Right ventricle myocardium superior (tissue), 1 donor: Measurements from ENCODE around the gene IER3. TPM values are rescaled to one million over a fixed set of nuclear protein-coding genes. Genes with fewer than 3 reads are reported as not detected.
"Not testable (repeated sequence)": the region's sequence is repeated elsewhere in the genome, so short reads cannot be mapped to it uniquely, and the experiment has no call there.

Source experiments
- ATAC-seq: fragments of 200-7000 bp; cut with Tn5 transposase; one replicate; pipeline ENCODE4 v1.9.1; 2020; ENCODE audit warnings: mild to moderate bottlenecking; ENCODE audit not compliant: poor library complexity
- DNase-seq: peaks from one replicate; pipeline ENCODE4 v3.0.0-alpha.2; 2020
- intact Hi-C: fragments of 100-400 bp; cut with DNase I; formaldehyde crosslinking; loops from one replicate; pipeline ENCODE4 v1.11.2; 2022
- total RNA-seq: library from RNA; stranded (reverse); fragmentation: NEBNext Ultra II Directional; extraction: Animal tissue kit (Norgen Biotek cat#: 25700); gene quantifications from one replicate; pipeline ENCODE4 v1.2.1, GENCODE V29; 2021
- donor health status: DM: no; HTN: yes; CAD: no; lungs with severe emphysema.

IER3 gene
- total RNA-seq, 1 donor from 2014 or later, result 11.4 TPM

DNA sequence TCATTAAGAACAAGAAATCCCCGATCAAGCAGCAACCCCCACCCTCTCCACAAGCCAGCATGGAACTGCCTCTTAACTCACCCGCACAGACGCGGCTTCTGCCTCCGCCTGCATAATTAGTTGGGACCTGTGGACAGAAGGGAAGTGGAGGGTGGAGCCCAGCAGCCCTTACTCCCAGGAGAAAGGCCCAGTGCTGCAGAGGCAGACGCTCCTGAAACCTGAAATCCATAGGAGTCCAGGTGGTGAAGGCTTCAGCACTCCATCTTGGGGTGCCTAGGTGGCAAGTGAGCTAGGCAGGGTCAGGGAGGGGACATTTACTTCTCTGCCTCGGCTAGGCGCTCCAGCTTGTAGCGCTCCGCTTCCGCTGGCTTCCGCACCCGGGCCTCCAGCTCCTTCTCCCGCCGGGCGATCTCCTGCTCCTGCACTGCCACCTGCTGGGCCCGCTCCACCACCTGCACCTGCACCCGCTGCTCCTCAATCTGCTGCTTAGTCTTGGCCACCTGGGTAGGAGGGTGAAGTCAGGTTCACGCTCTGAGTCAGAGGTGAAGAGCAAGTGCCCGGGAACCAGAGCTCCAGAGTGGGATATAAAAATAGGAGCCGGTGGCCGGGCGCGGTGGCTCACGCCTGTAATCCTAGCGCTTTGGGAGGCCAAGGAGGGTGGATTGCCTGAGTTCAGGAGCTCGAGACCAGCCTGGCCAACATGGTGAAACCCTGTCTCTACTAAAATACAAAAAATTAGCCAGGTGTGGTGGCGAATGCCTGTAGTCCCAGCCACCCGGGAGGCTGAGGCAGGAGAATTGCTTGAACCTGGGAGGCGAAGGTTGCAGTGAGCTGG is 13.5 kb downstream of the IER3 start:
- ATAC-seq, result peak; percentile 79
- intact Hi-C loops, result no loop called here
- DNase-seq, result peak; percentile 74

DNA sequence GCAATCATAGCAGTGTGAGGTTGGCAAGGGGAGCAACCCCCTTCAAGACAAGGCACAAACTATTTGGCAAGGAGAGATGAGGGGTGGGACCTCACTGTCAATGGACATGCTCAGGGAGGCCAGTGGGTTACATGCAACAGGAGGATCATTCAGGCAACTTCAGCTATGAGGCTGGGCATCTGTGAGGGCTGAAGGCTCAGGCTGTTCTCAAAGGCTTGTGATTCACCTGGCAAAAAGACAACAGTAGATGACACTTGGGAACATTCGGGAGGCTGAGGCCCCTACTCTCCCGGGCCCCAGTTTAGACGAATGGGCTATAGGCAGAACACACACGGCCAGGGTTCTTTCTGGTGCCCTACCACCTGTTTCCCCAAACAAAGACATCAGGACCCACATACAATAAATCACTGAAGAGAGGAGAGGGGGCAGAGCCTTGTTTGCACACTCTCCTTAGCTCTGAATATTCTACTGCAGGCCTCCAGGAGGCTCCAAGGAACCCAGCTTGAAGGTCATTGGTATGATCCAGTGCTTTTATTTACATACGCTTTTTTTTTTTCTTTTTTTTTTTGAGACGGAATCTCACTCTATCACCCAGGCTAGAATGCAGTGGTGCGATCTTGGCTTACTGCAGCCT is 16.3 kb downstream of the IER3 start:
- intact Hi-C loops, result no loop called here
- no peak for ATAC-seq
- no peak for DNase-seq

DNA sequence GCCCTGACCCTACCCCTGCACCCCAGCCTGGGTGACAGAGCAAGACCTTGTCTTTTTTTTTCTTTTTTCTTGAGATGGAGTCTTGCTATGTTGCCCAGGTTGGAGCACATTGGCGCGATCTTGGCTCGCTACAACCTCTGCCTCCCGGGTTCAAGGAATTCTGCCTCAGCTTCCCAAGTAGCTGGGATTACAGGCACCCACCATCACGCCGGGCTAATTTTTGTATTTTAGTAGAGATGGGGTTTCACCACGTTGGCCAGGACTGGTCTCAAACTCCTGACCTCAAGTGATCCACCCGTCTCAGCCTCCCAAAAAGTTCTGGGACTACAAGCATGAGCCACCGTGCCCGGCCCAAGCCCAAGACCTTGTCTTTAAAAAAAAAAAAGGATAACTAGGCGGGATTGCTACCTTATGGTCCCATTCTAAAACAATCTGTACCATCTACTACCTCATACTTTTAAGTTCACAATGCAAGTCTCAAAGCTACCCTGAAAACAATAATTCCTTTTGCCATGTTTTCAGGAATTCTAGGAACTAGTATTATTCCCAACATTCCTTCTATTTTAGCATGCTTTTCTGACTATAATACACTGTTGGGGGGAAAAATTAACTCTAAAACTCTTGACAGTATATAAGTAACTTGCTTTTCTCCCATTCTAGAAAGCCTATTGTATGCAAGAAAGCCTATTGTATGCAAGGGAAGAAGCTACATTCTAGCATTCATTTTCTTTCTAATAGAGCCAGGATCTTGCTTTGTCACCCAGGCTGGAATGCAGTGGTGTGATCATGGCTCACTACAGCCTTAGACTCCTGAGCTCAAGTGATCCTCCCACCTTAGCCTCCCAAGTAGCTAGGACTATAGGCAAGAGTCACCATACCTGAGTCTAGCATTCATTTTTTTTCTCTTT is 17.6 kb downstream of the IER3 start:
- intact Hi-C loops, result no loop called here
- ATAC-seq, result no peak
- no peak for DNase-seq

DNA sequence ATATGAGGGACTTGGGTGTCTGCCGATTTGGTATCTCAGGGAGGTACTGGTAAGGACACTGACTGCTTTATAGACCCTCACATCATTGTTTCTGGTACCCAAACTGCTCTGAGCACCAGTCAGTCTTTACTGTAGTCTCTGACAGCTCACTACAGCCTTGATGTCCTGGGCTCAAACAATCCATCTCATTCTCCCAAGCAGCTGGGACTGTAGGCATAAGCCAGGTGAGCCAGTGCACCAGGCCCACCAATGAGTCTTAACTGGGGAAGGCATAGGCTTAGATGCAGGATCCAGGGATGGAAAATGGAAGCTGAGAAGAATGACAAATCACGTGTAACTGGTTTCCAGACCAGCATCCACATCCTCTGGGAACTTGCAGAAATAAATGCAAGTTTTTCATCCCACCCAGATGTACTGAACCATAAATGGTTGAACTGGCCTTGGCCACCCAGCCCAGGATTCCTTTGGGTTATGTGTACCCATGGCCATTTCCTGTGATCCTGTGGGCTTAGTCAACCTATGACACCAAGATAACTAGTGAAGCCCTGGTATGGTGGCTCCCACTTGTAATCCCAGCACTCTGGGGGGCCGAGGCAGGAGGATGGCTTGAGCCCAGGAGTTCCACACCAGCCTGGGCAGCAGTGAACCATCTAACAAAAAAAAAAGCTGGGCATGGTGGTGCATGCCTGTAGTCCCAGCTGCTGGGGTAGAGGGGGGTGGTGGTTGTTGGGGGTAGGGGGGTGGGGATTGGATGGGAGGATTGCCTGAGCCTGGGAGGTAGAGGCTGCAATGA is 18.4 kb downstream of the IER3 start:
- no peak for DNase-seq
- ATAC-seq, result no peak
- intact Hi-C loops, result no loop called here

DNA sequence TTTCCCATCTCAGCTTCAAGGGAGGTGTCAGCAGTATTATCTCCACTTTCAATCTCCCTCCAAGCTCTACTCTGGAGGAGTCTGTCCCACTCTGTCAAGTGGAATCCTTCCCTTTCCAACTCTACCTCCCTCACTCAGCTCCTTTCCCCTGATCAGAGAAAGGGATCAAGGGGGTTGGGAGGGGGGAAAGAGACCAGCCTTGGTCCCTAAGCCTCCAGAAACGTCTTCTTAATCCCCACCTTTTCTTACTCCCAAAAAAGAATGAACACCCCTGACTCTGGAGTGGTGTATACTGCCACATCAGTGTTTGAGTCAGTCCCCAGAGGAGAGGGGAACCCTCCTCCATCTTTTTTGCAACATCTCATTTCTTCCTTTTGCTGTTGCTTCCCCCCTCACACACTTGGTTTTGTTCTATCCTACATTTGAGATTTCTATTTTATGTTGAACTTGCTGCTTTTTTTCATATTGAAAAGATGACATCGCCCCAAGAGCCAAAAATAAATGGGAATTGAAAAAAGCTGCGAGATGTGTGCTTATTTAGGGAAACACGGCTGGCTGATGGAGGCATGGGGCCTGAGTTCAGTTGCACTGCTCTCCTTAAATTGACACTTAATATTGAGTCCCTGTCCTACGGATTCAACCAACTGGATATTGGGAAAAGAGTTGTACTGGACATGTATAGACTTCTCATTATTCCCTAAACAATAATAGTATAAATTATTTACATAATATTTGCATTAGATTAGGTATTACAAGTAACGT is 19.3 kb downstream of the IER3 start:
- DNase-seq (no peak), ATAC-seq (no peak)
- intact Hi-C loops, result no loop called here

DNA sequence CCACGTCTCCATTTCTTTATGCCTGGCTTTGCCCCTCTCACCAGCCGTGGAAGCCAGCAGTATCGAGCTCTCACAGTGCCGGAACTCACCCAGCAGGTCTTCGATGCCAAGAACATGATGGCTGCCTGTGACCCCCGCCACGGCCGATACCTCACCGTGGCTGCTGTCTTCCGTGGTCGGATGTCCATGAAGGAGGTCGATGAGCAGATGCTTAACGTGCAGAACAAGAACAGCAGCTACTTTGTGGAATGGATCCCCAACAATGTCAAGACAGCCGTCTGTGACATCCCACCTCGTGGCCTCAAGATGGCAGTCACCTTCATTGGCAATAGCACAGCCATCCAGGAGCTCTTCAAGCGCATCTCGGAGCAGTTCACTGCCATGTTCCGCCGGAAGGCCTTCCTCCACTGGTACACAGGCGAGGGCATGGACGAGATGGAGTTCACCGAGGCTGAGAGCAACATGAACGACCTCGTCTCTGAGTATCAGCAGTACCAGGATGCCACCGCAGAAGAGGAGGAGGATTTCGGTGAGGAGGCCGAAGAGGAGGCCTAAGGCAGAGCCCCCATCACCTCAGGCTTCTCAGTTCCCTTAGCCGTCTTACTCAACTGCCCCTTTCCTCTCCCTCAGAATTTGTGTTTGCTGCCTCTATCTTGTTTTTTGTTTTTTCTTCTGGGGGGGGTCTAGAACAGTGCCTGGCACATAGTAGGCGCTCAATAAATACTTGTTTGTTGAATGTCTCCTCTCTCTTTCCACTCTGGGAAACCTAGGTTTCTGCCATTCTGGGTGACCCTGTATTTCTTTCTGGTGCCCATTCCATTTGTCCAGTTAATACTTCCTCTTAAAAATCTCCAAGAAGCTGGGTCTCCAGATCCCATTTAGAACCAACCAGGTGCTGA is 20.3 kb downstream of the IER3 start:
- not testable (repeated sequence) for ATAC-seq, DNase-seq
- intact Hi-C loops, result loop anchor here (2.0 kb wide), 1 partner anchor 45 kb away; no protein-coding TSS in a partner anchor

DNA sequence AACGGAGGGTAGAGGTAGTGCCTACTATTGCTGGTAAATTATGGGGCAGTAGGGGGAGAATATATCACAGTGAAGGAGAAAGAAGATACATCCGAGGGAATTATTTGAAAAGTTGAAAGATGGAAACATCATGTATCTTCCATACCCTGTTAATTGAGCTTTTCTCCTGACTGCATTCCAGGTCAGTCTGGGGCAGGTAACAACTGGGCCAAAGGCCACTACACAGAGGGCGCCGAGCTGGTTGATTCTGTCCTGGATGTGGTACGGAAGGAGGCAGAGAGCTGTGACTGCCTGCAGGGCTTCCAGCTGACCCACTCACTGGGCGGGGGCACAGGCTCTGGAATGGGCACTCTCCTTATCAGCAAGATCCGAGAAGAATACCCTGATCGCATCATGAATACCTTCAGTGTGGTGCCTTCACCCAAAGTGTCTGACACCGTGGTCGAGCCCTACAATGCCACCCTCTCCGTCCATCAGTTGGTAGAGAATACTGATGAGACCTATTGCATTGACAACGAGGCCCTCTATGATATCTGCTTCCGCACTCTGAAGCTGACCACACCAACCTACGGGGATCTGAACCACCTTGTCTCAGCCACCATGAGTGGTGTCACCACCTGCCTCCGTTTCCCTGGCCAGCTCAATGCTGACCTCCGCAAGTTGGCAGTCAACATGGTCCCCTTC is 21.0 kb downstream of the IER3 start:
- ATAC-seq, DNase-seq: not testable (repeated sequence)
- intact Hi-C loops, result loop anchor here (2.0 kb wide), 1 partner anchor 44 kb away; no protein-coding TSS in a partner anchor

DNA sequence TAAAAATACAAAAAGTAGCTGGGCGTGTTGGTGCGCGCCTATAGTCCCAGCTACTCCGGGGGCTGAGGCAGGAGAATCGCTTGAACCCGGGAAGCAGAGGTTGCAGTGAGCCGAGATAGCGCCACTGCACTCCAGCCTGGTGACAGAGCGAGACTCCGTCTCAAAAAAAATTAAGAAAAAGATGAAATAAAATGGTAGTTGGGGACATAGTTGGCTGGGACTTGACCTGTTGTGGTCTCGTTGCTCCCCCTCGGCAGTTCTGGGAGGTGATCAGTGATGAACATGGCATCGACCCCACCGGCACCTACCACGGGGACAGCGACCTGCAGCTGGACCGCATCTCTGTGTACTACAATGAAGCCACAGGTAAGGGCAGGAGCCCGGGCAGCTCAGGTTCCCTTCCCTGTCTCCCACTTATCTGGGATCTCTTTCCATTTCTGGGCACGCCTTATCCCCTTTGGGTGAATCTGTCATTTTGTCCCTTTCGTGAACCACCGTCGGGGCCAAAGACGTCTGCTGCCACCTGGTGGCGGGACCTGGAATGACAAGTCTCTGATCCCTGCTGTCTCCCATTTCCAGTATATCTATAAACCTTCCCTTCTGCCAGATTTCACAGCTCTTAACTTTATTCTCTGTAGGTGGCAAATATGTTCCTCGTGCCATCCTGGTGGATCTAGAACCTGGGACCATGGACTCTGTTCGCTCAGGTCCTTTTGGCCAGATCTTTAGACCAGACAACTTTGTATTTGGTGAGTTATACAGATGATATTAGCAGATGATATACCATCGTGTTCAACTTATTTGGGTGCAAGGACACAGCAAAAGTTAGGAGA is 21.9 kb downstream of the IER3 start:
- peak; percentile 4 for ATAC-seq
- DNase-seq, result peak; percentile 90
- intact Hi-C loops, result loop anchor here (2.0 kb wide), 1 partner anchor 44 kb away; no protein-coding TSS in a partner anchor

DNA sequence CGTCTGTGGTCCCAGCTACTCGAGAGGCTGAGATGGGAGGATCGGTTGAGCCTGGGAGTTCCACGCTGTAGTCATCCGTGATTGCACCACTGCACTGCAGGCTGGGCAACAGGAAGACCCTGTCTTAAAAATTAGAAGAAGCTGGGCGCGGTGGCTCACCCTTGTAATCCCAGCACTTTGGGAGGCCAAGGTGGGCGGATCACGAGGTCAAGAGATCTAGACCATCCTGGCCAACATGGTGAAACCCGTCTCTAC is 22.4 kb downstream of the IER3 start:
- DNase-seq, result peak; percentile 55
- intact Hi-C loops, result loop anchor here (2.0 kb wide), 1 partner anchor 43 kb away; no protein-coding TSS in a partner anchor

DNA sequence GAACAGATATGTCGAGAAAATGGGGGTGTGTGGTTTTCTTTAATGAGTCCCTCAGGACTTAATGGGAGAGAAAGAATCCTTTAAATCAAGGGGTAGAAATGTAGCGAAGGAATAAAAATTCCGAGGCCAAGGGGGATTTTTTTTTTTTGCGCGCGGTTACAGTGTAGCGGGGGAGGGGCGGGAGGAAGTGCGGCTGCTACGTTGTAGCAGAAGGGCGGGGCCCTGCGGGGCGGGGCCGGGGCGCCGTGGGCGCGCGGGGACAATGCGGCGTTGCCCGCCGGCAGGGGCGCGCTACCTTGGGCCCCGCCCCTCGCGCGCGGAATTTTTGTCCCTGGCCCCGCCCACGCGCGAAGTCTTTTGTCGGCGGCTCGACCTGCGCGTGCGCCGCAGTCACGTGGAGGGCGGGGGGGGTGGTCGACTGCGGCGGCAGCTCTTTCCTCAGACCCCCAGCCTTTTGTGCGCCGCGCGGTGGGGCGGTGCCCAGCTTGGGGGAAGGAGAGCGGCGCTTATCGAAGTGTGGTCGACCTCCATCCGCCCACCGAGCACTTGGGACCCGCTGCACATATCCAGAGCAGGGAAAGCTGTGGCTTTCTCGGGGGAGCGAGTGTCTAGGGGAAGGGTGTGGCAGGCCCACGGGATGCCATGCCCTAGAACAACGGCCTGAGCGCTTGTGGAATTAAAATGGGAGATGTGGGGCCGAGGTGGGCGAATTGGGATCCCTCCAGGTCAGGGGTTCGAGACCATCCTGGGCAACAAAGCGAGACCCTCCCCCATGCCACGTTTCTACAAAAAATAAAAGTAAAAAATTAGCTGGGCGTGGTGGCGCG is 22.9 kb downstream of the IER3 start:
- intact Hi-C loops, result loop anchor here (2.0 kb wide), 1 partner anchor 43 kb away; no protein-coding TSS in a partner anchor
- DNase-seq, result peak; percentile 95

More for the DNA sequence above, 22.4 kb downstream of the IER3 start:
- ATAC-seq, result not testable (repeated sequence)

DNA sequence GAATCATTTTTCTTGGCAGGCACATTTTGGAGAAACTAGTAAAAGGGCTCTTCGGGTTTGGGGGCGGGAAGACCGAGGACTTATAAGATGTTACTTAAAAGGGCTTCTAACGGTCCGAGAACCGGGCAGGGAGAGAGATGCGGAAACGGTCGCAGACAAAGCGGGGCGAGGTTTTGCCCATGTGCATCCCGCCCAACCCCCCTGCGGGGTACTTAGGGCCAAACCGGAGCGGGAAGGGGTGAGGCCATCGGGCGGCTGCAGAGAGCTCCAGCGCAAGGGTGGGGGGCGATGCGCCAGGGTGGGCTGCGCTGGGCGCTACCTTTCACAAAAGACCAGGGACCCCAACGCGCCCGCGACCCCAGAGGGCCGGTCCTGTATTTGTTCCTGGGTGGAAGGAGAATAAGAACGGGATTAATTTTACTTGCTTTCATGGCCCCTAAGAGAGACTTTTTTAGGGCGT is 23.6 kb downstream of the IER3 start:
- peak; percentile 81 for DNase-seq
- peak; percentile 23 for ATAC-seq
- intact Hi-C loops, result no loop called here

More for the DNA sequence above, 22.9 kb downstream of the IER3 start:
- ATAC-seq, result peak; percentile 81

DNA sequence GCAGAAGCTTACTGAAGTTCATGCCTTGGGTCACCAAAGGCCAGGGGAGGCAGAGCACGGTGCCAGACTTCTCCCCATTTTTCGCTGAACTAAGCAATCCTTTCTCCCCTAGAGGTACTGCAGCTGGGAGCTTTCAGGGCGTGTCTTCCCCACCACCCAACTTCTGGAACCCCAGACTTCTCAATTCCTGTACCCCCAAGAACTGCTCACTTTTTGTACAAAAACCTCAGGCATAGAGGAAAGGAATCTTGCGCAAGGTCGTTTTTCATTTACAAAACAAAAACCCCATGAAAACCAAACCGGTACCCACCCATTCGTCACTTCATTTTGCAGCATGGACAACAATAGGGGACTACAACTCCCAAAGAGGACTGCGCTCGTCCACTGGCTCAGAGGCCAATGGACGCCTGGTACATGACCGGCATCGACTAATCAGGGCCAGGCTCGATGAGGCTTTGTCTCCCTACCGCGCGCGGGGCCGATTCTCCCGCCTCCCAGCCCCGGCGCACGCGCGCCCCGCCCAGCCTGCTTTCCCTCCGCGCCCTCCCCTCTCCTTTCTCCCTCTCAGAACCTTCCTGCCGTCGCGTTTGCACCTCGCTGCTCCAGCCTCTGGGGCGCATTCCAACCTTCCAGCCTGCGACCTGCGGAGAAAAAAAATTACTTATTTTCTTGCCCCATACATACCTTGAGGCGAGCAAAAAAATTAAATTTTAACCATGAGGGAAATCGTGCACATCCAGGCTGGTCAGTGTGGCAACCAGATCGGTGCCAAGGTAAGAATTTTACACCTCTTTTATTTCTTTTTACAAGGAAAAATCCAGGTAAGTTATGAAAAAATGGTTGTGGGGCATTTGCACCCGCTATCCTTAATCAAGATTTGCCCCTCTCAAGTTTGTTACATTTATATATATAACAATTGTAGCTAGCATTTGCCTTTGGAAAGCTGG is 24.3 kb downstream of the IER3 start, which contains the start of gene TUBB:
TUBB (plus strand) TSS at position 562 of the 947 bp plus-strand sequence; CDS start at position 717, 155 bp downstream.
- intact Hi-C loops, result loop anchor here (5.0 kb wide), 2 partner anchors 103 to 163 kb away; partner anchors contain the start of genes GNL1, MRPS18B, PPP1R10 and PRR3
- DNase-seq, result peak; percentile 98
- peak; percentile 81 for ATAC-seq

DNA sequence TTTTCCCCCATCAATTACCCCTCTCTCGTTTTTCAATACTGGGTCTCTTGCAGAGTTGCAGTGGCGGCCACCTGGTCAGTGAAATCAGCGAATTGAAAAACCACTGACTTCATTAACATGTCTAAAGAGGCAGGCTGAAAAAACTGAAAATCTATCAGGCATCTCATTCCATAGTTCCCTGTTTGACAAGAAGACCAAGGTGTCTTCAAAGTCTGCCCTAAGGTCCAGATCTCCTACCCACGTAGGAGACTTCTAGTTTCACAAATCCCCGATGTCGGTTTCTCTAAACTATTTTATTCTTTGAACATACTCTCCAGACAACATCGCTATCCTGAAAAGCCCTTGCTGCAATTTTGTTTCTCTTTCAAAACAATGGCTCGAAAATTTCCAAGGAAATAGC is 25.0 kb downstream of the IER3 start:
- ATAC-seq (no peak), DNase-seq (no peak)
- intact Hi-C loops, result loop anchor here (5.0 kb wide), 2 partner anchors 102 to 162 kb away; partner anchors contain the start of genes GNL1, MRPS18B, PPP1R10 and PRR3
